ENCODE data around the gene DDX51.

Gene DDX51

GRCh38 chr12:132094269-132094891, 49.7 kb downstream of the DDX51 start:
- in situ Hi-C loops (cut with HindIII; ENCODE audit: low sequenced_read_pairs): no loop called here

GRCh38 chr12:132089407-132089910, 54.7 kb downstream of the DDX51 start:
- in situ Hi-C loops (cut with HindIII; ENCODE audit: low sequenced_read_pairs): no loop called here
